ENCODE results near the gene TANC1. TPM values are rescaled to one million over a fixed set of nuclear protein-coding genes. Genes with fewer than 3 reads are reported as not detected.
A peak's percentile ranks its signal among the peaks of the same experiment; 100 is the strongest.

Gene TANC1
- polyA plus RNA-seq, 1 donor (not counting 4 experiments of a cell fraction or from before 2014, with no cell fraction given) = 33.5 TPM

GRCh38 chr2:158967114-158967730 is 1.2 kb upstream of the TANC1 start:
- H2AFZ ChIP-seq (ENCODE audit: control insufficient read depth, low read length) = peak overlapping the region; percentile 57
- H3K27ac ChIP-seq (ENCODE audit: control insufficient read depth, insufficient read depth, low read length) = no peak overlapping the region
- no peaks in the 10 kb centered on the region for H3K9me1 ChIP-seq (ENCODE audit: control insufficient read depth, extremely low read depth, insufficient read depth, low read length)
- FAIRE-seq (no peak), DNase-seq (ENCODE audit: low read depth, low spot score) (no peak)
- dilution Hi-C loops (cut with MboI; ENCODE audit: extremely low pct_ligation_motif_present, low sequenced_read_pairs) = no loop called here
- H3K4me2 ChIP-seq (ENCODE audit: control insufficient read depth, extremely low read depth, insufficient read depth, low read depth, low read length) = peak overlapping the region; percentile 88
- peaks cover 0 to under 1% of the 10 kb centered on the region in 2 experiments for H3K36me3 ChIP-seq (ENCODE audit: control insufficient read depth in 2 of 2, extremely low read depth in 1 of 2, insufficient read depth in 2 of 2, low read length in 2 of 2)
- H3K4me1 ChIP-seq (ENCODE audit: control insufficient read depth, extremely low read depth, insufficient read depth, low read length) = peaks cover 26% of the 10 kb centered on the region
- peaks cover under 1% of the 10 kb centered on the region for H4K20me1 ChIP-seq (ENCODE audit: control insufficient read depth, extremely low read depth, insufficient read depth, low read length)
- peak overlapping the region; percentile 91 for H3K9ac ChIP-seq (ENCODE audit: control insufficient read depth, extremely low read depth, insufficient read depth, low read length)
- peaks cover 37% of the 10 kb centered on the region for H3K79me2 ChIP-seq (ENCODE audit: control insufficient read depth, insufficient read depth, low read length)
- no peaks in the 10 kb centered on the region for H3K27me3 ChIP-seq (ENCODE audit: control insufficient read depth, extremely low read depth, insufficient read depth, low read length)
- TF ChIP-seq, protein P1, sequence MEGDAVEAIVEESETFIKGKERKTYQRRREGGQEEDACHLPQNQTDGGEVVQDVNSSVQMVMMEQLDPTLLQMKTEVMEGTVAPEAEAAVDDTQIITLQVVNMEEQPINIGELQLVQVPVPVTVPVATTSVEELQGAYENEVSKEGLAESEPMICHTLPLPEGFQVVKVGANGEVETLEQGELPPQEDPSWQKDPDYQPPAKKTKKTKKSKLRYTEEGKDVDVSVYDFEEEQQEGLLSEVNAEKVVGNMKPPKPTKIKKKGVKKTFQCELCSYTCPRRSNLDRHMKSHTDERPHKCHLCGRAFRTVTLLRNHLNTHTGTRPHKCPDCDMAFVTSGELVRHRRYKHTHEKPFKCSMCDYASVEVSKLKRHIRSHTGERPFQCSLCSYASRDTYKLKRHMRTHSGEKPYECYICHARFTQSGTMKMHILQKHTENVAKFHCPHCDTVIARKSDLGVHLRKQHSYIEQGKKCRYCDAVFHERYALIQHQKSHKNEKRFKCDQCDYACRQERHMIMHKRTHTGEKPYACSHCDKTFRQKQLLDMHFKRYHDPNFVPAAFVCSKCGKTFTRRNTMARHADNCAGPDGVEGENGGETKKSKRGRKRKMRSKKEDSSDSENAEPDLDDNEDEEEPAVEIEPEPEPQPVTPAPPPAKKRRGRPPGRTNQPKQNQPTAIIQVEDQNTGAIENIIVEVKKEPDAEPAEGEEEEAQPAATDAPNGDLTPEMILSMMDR (optimal IDR thresholded peaks at IDR 0.05 in 1 of 3, IDR thresholded peaks at IDR 0.05 in 1 of 3, conservative IDR thresholded peaks at IDR 0.05 in 1 of 3; ENCODE audit: extremely low read depth in 1 of 3, insufficient read depth in 2 of 3, low read length in 3 of 3) = no peak
- TF ChIP-seq EZH2 (IDR thresholded peaks at IDR 0.05; ENCODE audit: low read length) = no peak
- H3K4me3 ChIP-seq (ENCODE audit: control insufficient read depth in 2 of 3, extremely low read depth in 1 of 3, insufficient read depth in 2 of 3, low read depth in 1 of 3, low read length in 3 of 3) = peak overlapping the region in 1 of 3 experiments; percentile 97
- no peaks in the 10 kb centered on the region for H3K9me3 ChIP-seq (ENCODE audit: control insufficient read depth, low read depth, low read length)

DNA sequence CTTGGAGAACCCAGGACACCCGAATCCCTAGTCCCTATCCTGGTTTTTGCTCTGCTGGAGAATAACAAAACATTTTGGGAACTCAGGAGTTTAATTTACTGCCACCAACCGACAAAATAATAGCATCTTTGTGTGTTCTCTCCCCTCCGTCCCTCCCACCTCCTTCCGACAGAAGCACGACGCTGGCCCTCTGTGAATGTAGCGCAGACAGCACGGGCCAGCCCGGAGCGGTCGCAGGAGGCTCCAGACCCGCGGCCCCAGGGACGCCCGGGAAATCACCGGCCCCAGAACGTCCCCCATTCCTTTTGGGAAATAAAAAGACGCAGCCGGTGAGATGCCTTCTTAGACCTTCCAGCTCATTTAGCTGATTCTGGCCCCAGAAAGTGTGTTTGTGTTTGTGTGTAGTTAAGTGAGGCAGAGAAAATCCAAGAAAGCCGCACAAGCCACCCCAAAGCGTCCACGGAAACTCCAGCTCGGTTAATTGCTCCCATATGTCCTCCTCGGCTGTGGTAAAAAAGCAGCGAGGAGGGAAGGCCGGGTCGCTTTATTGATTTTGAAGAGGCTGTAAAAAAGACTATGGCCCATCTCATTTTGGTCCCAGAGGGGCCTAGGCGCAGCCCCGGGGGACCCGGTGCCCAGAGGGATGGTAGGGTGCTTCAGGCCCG is 577 bp upstream of the TANC1 start:
- peak; percentile 74 for FAIRE-seq
- peak overlapping the region; percentile 57 for H2AFZ ChIP-seq (ENCODE audit: control insufficient read depth, low read length)
- peaks cover 0 to 2% of the 10 kb centered on the region in 2 experiments for H3K36me3 ChIP-seq (ENCODE audit: control insufficient read depth in 2 of 2, extremely low read depth in 1 of 2, insufficient read depth in 2 of 2, low read length in 2 of 2)
- dilution Hi-C loops (cut with MboI; ENCODE audit: extremely low pct_ligation_motif_present, low sequenced_read_pairs) = no loop called here
- DNase-seq (ENCODE audit: low read depth, low spot score) = no peak
- peak overlapping the region; percentile 87 for H3K27ac ChIP-seq (ENCODE audit: control insufficient read depth, insufficient read depth, low read length)
- peak overlapping the region; percentile 88 for H3K4me2 ChIP-seq (ENCODE audit: control insufficient read depth, extremely low read depth, insufficient read depth, low read depth, low read length)
- peaks cover 7% of the 10 kb centered on the region for H4K20me1 ChIP-seq (ENCODE audit: control insufficient read depth, extremely low read depth, insufficient read depth, low read length)
- H3K9me1 ChIP-seq (ENCODE audit: control insufficient read depth, extremely low read depth, insufficient read depth, low read length) = no peaks in the 10 kb centered on the region
- peak overlapping the region; percentile 74 to 97 (median 79) for H3K4me3 ChIP-seq (ENCODE audit: control insufficient read depth in 2 of 3, extremely low read depth in 1 of 3, insufficient read depth in 2 of 3, low read depth in 1 of 3, low read length in 3 of 3)
- H3K4me1 ChIP-seq (ENCODE audit: control insufficient read depth, extremely low read depth, insufficient read depth, low read length) = peaks cover 32% of the 10 kb centered on the region
- H3K27me3 ChIP-seq (ENCODE audit: control insufficient read depth, extremely low read depth, insufficient read depth, low read length) = no peaks in the 10 kb centered on the region
- TF ChIP-seq, protein P1 (optimal IDR thresholded peaks at IDR 0.05 in 1 of 3, IDR thresholded peaks at IDR 0.05 in 1 of 3, conservative IDR thresholded peaks at IDR 0.05 in 1 of 3; ENCODE audit: extremely low read depth in 1 of 3, insufficient read depth in 2 of 3, low read length in 3 of 3) = no peak
- no peak for TF ChIP-seq EZH2 (IDR thresholded peaks at IDR 0.05; ENCODE audit: low read length)
- H3K79me2 ChIP-seq (ENCODE audit: control insufficient read depth, insufficient read depth, low read length) = peaks cover 43% of the 10 kb centered on the region
- no peaks in the 10 kb centered on the region for H3K9me3 ChIP-seq (ENCODE audit: control insufficient read depth, low read depth, low read length)
- peak overlapping the region; percentile 91 for H3K9ac ChIP-seq (ENCODE audit: control insufficient read depth, extremely low read depth, insufficient read depth, low read length)
